T-helper 17 cell (primary cell): ENCODE measurements around the gene VWA7. TPM values are rescaled to one million over a fixed set of nuclear protein-coding genes. Genes with fewer than 3 reads are reported as not detected.

Source experiments
- ATAC-seq: fragments of 150-1000 bp; cut with Tn5 transposase; 2 replicates; pipeline ENCODE4 v1.10.0; 2021; ENCODE audit warnings: mild to moderate bottlenecking, moderate library complexity
- DNase-seq, 3 donors: peaks; one replicate each; pipeline versions ENCODE4 v3.0.0 to v3.0.0-alpha.2; 2020 to 2021
- H3K9me3 ChIP-seq: one replicate; pipeline ENCODE4 v1.7.0; 2013; ENCODE audit warnings: low read length, mild to moderate bottlenecking; ENCODE audit not compliant: control insufficient read depth, poor library complexity, severe bottlenecking
- H3K27ac Mint-ChIP-seq: one replicate; pipeline ENCODE4 v1.8.0; 2022; ENCODE audit warnings: mild to moderate bottlenecking, moderate library complexity, mixed read lengths
- H3K27me3 Mint-ChIP-seq: one replicate; pipeline ENCODE4 v1.8.0; 2022; ENCODE audit warnings: mixed read lengths
- H3K36me3 Mint-ChIP-seq: one replicate; pipeline ENCODE4 v1.8.0; 2022; ENCODE audit warnings: low read depth, mixed read lengths
- H3K4me1 Mint-ChIP-seq: one replicate; pipeline ENCODE4 v1.8.0; 2022; ENCODE audit warnings: mild to moderate bottlenecking, mixed read lengths
- H3K4me3 Mint-ChIP-seq: one replicate; pipeline ENCODE4 v1.8.0; 2022; ENCODE audit warnings: mild to moderate bottlenecking, moderate library complexity, mixed read lengths
- total RNA-seq, 4 donors: library from RNA in 2 of 4; stranded (reverse) in 2 of 4; gene quantifications; one replicate each; pipeline ENCODE4 v1.2.3 and lab custom pipeline; 2022 to 2026

VWA7 gene
- total RNA-seq, 2 donors from 2014 or later = 2.8 to 2.9 TPM

DNA sequence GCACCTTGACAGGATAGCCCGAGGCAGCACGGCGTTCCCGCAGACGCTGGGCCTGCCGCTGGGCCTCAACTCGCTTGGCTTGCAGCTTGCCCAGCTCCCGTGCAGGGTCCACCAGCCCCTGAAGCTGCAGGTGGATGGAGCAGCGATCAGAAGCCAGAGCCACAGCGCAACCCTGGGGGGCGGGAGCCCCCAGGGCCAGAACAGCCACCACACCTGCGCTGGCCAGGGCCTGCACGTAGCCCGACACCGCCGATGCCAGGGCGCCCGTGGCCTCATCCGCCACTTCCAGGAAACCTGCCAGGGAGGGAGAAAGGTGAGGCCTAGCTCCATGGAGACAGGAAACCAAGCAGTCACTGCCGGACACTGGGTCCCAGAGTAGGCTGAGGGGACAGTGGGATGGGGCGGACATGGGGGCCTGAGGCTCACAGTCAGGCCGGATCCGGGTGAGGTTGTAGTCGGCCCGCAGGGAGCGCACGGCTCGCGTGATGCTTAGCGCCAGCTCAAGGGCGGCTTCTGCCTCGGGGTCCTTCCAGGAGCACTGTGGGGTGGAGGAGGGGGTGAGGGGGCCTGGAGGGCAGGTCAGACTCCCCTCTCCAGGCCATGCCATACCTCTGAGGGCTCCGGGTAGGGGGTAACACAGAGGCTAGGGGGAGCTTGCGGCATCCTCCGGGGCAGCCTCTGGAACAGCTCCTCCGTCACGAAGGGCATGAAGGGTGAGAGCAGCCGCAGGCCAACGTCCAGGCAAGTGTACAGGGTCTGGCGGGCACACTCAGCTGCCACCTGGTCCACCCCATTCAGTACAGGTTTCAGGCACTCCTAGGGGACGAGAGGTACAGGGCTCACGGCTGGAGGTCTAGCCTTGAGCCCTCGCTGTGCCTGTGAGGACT is 2.1 kb upstream of the VWA7 start:
- H3K27me3 Mint-ChIP-seq = no peaks in the 10 kb centered on the region
- no peak for ATAC-seq
- no peak overlapping the region for H3K4me3 Mint-ChIP-seq
- no peaks in the 10 kb centered on the region for H3K9me3 ChIP-seq
- H3K36me3 Mint-ChIP-seq = no peaks in the 10 kb centered on the region
- no peak overlapping the region for H3K27ac Mint-ChIP-seq
- peaks cover 18% of the 10 kb centered on the region for H3K4me1 Mint-ChIP-seq
- DNase-seq = no peak

DNA sequence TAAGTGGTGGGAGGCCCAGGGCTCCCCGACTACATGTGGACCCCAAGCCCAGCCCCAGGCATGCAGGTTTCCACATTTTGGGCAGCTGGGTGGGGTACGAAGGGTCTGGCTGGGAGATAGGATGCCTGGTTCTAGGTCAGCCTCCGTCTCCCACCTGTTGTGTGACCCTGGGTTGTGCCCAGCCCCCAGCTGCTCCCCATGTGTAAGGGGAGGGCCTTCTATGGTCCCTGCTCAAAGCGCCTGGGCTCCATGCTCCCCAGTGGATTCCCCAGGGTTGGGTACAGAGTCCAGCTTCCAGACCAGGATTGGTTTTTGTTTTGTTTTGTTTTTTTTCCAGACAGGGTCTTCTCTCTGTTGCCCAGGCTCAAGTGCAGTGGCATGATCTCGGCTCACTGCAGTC is 1.1 kb upstream of the VWA7 start:
- Mint-ChIP-seq H3K27ac (no peak overlapping the region), H3K4me3 (no peak overlapping the region), H3K36me3 (no peaks in the 10 kb centered on the region), H3K27me3 (no peaks in the 10 kb centered on the region), H3K4me1 (peaks cover 18% of the 10 kb centered on the region)
- DNase-seq (no peak), ATAC-seq (no peak)
- no peaks in the 10 kb centered on the region for H3K9me3 ChIP-seq

GRCh38 chr6:31777667-31778050 is 531 bp upstream of the VWA7 start:
- ATAC-seq = no peak
- no peaks in the 10 kb centered on the region for H3K9me3 ChIP-seq
- no peaks in the 10 kb centered on the region for H3K27me3 Mint-ChIP-seq
- no peak for DNase-seq
- peak overlapping the region; percentile 78 for H3K4me3 Mint-ChIP-seq
- no peak overlapping the region for H3K27ac Mint-ChIP-seq
- no peaks in the 10 kb centered on the region for H3K36me3 Mint-ChIP-seq
- H3K4me1 Mint-ChIP-seq = peaks cover 22% of the 10 kb centered on the region

DNA sequence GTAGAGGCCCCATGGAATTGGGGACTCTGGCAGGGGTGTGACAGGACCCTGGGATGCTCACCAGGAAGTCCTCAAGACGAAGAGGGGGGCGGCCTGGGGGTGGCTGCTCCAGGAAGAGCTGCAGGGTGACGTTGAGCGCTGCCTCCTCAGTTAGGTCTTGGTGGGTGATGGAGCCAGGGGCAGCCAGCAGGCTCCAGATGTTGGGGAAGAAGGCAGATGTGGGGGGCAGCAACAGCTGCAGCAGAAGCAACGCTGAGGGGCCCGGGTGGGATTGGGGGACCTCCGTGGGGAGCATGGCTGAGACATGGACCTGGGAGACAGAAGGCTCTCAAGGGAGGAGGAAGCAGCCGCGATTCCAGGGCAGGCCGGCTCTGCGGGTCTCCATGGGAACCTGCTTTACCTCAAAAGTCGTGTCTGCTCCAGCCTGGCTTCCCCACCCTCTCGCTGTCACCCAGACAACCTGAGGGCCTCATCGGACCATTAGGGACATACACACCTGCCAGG is 591 bp downstream of the VWA7 start:
- DNase-seq (no peak), ATAC-seq (peak; percentile 22)
- H3K36me3 Mint-ChIP-seq = no peaks in the 10 kb centered on the region
- H3K27me3 Mint-ChIP-seq = no peaks in the 10 kb centered on the region
- H3K4me1 Mint-ChIP-seq = peaks cover 24% of the 10 kb centered on the region
- peak overlapping the region; percentile 78 for H3K4me3 Mint-ChIP-seq
- H3K27ac Mint-ChIP-seq = peak overlapping the region; percentile 77
- H3K9me3 ChIP-seq = no peaks in the 10 kb centered on the region

DNA sequence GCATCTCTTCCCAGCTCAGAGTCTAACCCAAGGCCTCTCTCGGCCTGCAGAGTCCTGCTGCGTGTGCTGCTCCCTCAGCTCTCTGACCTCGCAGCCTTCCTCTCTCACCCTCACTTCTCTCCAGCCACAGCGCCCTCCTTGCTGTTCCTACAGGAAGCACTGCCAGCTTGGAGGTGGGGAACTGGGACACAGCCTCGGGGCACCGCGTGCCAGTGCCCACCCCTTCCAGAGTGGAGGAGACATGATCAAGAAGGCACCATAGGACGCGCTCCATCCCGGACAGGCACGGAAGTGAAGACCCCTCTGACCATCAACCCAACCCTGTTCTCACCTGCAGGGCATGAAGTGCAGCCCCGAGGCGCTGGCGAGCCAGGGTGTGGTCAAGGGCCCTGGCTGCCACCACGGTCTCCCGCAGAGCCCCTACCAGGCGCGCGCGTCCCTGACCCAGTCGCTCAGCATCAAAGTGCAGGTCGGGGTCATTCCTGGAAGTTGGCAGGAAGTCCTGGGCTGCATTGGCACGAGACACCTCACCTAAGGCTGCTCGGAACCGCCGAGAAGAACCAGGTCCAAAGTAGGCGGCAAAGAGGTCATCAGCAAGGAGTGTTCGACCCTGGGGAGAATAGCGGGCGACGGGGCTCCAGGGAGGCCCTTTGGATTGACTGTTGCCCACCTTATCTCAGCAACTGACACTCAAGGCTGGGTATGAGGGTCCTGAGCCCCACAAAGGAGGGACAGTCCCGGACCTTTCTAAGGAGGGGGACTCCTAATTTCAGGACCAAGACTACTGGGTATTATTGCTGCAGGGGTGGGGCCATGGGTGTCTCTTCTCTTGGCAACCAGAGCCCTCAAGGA is 1.3 kb downstream of the VWA7 start:
- Mint-ChIP-seq H3K36me3 (no peaks in the 10 kb centered on the region), H3K27me3 (no peaks in the 10 kb centered on the region), H3K4me1 (peaks cover 29% of the 10 kb centered on the region), H3K27ac (peak overlapping the region; percentile 77), H3K4me3 (peak overlapping the region; percentile 73)
- H3K9me3 ChIP-seq = no peaks in the 10 kb centered on the region
- DNase-seq (no peak), ATAC-seq (no peak)

DNA sequence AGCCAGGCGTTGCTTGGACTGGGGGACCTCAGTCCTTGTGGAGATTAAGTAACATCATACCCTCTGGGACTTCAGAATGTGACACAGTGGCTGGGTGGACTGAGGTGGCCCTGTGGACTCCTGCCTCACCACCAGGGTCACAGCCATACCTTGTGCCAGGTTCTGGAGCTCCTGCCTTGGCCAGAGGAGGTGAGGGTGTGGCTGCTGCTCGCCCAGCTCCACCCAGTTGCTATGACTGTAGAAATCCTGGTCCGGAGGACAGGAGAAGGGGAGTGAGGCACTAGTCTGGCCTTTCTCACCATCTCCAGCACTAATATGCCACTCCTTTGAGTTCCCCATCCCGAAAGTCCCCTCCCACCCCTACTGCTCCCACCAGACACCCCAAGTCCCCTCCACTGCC is 1.9 kb downstream of the VWA7 start:
- Mint-ChIP-seq H3K36me3 (no peaks in the 10 kb centered on the region), H3K4me3 (peak overlapping the region; percentile 39), H3K27me3 (no peaks in the 10 kb centered on the region), H3K4me1 (peaks cover 29% of the 10 kb centered on the region), H3K27ac (peak overlapping the region; percentile 77)
- ATAC-seq (no peak), DNase-seq (no peak)
- H3K9me3 ChIP-seq = no peaks in the 10 kb centered on the region

DNA sequence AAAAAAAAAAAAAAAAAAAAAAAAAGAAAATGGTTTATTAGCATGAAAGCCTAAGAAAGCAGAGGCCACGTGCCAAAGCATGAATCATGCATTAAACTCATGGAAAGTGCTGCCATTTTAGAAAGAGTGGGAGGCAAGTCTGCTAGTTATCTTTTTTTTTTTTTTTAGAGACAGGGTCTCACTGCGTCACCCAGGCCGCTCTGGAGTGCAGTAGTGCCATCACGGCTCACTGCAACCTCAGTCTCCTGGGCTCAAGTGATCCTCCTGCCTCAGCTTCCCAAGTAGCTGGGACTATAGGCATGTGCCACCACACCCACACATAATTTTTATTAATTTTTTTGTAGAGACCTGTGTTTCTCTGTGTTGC is 5.2 kb downstream of the VWA7 start:
- peaks cover 28% of the 10 kb centered on the region for H3K4me1 Mint-ChIP-seq
- no peak for ATAC-seq
- peak overlapping the region; percentile 83 for H3K4me3 Mint-ChIP-seq

DNA sequence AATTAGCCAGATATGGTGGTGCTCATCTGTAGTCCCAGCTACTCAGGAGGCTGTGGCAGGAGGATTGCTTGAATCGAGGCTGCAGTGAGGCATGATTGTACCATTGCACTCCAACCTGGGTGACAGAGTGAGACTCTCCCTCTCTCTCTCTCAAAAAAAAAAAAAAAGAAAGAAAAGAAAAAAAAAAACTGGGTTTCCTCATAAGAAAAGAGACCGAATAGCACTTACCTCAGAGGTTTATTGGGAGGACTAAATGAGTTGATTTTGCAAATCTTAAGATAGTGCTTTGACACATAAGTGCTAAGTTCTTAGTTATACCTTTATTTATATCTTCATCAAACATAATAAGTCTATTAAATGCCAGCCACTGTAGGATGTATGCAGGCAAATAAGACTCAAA is 6.3 kb downstream of the VWA7 start:
- peaks cover 23% of the 10 kb centered on the region for H3K4me1 Mint-ChIP-seq
- H3K36me3 Mint-ChIP-seq = no peaks in the 10 kb centered on the region
- no peaks in the 10 kb centered on the region for H3K27me3 Mint-ChIP-seq
- peak overlapping the region; percentile 47 for H3K4me3 Mint-ChIP-seq
- no peak overlapping the region for H3K27ac Mint-ChIP-seq
- no peaks in the 10 kb centered on the region for H3K9me3 ChIP-seq
- DNase-seq = no peak
- no peak for ATAC-seq

More for the DNA sequence above, 5.2 kb downstream of the VWA7 start:
- no peak overlapping the region for H3K27ac Mint-ChIP-seq
- no peaks in the 10 kb centered on the region for H3K36me3 Mint-ChIP-seq
- no peaks in the 10 kb centered on the region for H3K9me3 ChIP-seq
- no peak for DNase-seq
- H3K27me3 Mint-ChIP-seq = no peaks in the 10 kb centered on the region

DNA sequence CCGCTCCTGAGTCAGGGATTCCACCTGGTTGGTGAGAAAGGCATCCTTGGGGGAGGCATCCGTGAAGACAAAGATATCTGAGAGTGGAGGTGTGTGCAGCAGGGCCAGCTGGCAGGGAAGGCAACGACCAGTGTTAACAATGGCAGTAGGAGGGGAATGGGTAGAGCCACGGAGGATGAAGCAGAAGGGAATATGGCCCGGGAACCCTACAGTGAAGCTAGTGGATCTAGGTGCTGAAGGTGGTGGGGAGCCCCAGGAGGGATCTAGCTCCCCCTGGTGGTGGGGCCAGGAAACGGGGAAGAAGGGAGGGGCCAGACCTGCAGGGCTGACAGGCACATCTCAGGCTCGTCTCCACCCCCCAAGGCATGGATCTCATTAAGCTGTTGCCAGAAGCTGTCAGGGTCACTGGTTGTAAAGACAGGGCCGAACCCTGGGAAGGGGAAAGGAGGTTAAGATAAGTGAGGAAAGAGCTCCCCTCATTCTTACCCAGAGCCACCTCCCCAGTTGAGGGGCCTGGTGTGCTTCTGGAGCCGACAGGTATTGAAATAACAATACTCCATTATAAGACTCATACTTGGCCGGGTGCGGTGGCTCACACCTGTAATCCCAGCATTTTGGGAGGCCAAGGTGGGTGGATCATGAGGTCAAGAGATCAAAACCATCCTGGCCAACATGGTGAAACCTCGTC is 7.3 kb downstream of the VWA7 start:
- DNase-seq (peak; percentile 64 to 77 (median 69)), ATAC-seq (peak; percentile 85)
- no peaks in the 10 kb centered on the region for H3K27me3 Mint-ChIP-seq
- H3K4me3 Mint-ChIP-seq = no peak overlapping the region
- H3K9me3 ChIP-seq = no peaks in the 10 kb centered on the region
- no peak overlapping the region for H3K27ac Mint-ChIP-seq
- H3K36me3 Mint-ChIP-seq = no peaks in the 10 kb centered on the region
- H3K4me1 Mint-ChIP-seq = peaks cover 18% of the 10 kb centered on the region

GRCh38 chr6:31768363-31769257 is 8.5 kb downstream of the VWA7 start:
- Mint-ChIP-seq H3K4me3 (no peak overlapping the region), H3K4me1 (peaks cover 18% of the 10 kb centered on the region), H3K36me3 (no peaks in the 10 kb centered on the region), H3K27ac (peak overlapping the region; percentile 78), H3K27me3 (no peaks in the 10 kb centered on the region)
- DNase-seq (no peak), ATAC-seq (no peak)
- no peaks in the 10 kb centered on the region for H3K9me3 ChIP-seq

DNA sequence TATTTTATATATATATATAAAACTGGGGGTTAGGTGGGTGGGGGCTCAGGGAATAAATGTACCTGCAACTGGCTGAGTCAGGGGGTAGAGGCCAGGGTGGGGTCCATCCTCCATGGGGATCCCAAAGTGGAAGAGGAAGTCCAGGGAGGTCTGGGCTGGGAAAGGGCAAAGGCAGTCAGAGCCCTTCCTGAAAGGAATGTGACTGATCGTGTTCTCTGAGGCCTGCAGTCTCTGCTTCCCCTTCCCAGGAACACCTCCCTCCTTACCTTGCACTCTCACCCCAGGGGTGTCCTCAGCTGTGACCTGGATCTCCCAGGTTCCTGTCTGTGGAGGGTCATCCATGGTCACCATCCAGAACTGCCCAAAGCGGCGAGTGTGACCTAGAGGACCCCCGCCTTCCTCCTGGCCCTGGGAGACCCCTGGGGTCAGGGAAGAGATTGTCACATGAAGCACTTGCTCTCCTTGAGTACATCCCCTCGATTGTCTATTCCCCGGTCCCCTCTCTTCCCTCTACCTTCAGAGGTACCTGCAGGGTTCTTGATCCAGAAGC is 10.0 kb downstream of the VWA7 start:
- DNase-seq (no peak), ATAC-seq (no peak)
- Mint-ChIP-seq H3K27me3 (no peaks in the 10 kb centered on the region), H3K27ac (no peak overlapping the region), H3K4me3 (no peak overlapping the region), H3K36me3 (no peaks in the 10 kb centered on the region), H3K4me1 (peaks cover 13% of the 10 kb centered on the region)
- no peaks in the 10 kb centered on the region for H3K9me3 ChIP-seq
